Body of pancreas (tissue), 4 donors: ENCODE data around the gene FHAD1. TPM values are rescaled to one million over a fixed set of nuclear protein-coding genes. Genes with fewer than 3 reads are reported as not detected.

Source experiments
- ATAC-seq: fragments of 150-250 bp; one replicate; pipeline ENCODE4 v1.9.1; 2016
- DNase-seq, 4 donors: peaks; one replicate each; pipeline ENCODE4 v3.0.0-alpha.2; 2019
- H3K27ac ChIP-seq, 4 donors: fragments of 200-600 bp; sonication (generic); 1 replicate in 3 of 4; 2 replicates in 1 of 4; pipeline versions ENCODE4 v1.5.1 to v1.6.1; 2016 to 2019; ENCODE audit warnings: mild to moderate bottlenecking in 1 of 4, mixed read lengths in 1 of 4, moderate library complexity in 1 of 4
- H3K27me3 ChIP-seq, 2 donors: fragments of 200-600 bp; sonication (generic); one replicate each; pipeline ENCODE4 v1.6.0; 2016; ENCODE audit warnings: mild to moderate bottlenecking in 1 of 2
- H3K36me3 ChIP-seq, 2 donors: fragments of 200-600 bp; sonication (generic); replicated peaks in 1 of 2; 2 replicates each; pipeline ENCODE4 v1.5.1; 2016; ENCODE audit warnings: low read depth in 2 of 2; ENCODE audit not compliant: insufficient read depth in 1 of 2
- H3K4me1 ChIP-seq: fragments of 200-600 bp; sonication (generic); one replicate; pipeline ENCODE4 v1.6.0; 2016
- H3K4me3 ChIP-seq, 2 donors: fragments of 200-600 bp; sonication (generic); 1 replicate in 1 of 2; 2 replicates in 1 of 2; pipeline ENCODE4 v1.5.1; 2016 to 2019
- H3K9me3 ChIP-seq, 3 donors: fragments of 200-600 bp; sonication (generic); 1 replicate in 2 of 3; 2 replicates in 1 of 3; pipeline ENCODE4 v1.5.1; 2016
- CTCF ChIP-seq, 7 experiments: fragments of 450-650 bp in 4 of 7; fragments of 200-600 bp in 3 of 7; sonication (generic) in 3 of 7; IDR thresholded peaks; one replicate each; pipeline ENCODE4 v1.5.1; 2016 to 2019; ENCODE audit warnings: antibody characterized with exemption in 7 of 7
- POLR2A ChIP-seq, 3 donors: fragments of 450-650 bp; IDR thresholded peaks; one replicate each; pipeline ENCODE4 v1.6.1; 2016; ENCODE audit warnings: antibody characterized with exemption in 3 of 3, mild to moderate bottlenecking in 2 of 3
- WGBS, 2 donors: methylation state at CpG; one replicate each; pipeline ENCODE4 v1.1.5; 2017; 5-methylcytosine and 5-hydroxymethylcytosine counted together
- intact Hi-C: fragments of 100-400 bp; cut with DNase I; formaldehyde crosslinking; loops from one replicate; pipeline ENCODE4 v1.15.1; 2023
- total RNA-seq, 2 donors: library from RNA; depleted of rRNA; stranded (reverse); fragments of >200 nt; gene quantifications; one replicate each; pipeline ENCODE4 v1.1.0, GENCODE V29; 2016

Gene FHAD1
- total RNA-seq, 2 donors from 2014 or later: 2.9 to 4.9 TPM

- no peaks in the 10 kb centered on the region for H3K27me3 ChIP-seq
- H3K4me1 ChIP-seq: peaks cover 26% of the 10 kb centered on the region
- intact Hi-C loops: loop anchor here (5.0 kb wide), 1 partner anchor 103 kb away; no protein-coding TSS in a partner anchor
- no peaks in the 10 kb centered on the region for H3K36me3 ChIP-seq
- TF ChIP-seq CTCF (IDR thresholded peaks at IDR 0.05) (no peak), POLR2A (IDR thresholded peaks at IDR 0.05) (no peak)
- DNase-seq: no peak
- no peak for ATAC-seq
- WGBS, 2 donors: 71 to 72% methylated on average over 20 to 24 of the region's 24 CpGs
- H3K9me3 ChIP-seq: no peaks in the 10 kb centered on the region
- H3K27ac ChIP-seq: peak overlapping the region in 3 of 4 donors; percentile 66 to 87 (median 83)
- no peak overlapping the region for H3K4me3 ChIP-seq
Measured at GRCh38 chr1:15323989-15324868, 77.2 kb downstream of the FHAD1 start.

- H3K4me3 ChIP-seq: no peak overlapping the region
- H3K36me3 ChIP-seq: no peaks in the 10 kb centered on the region
- TF ChIP-seq POLR2A (IDR thresholded peaks at IDR 0.05) (no peak), CTCF (IDR thresholded peaks at IDR 0.05) (no peak)
- intact Hi-C loops: loop anchor here (5.0 kb wide), 1 partner anchor 102 kb away; no protein-coding TSS in a partner anchor
- H3K9me3 ChIP-seq: no peaks in the 10 kb centered on the region
- no peak for DNase-seq
- ATAC-seq: no peak
- 84 to 97% methylated on average over 9 of the region's 9 CpGs for WGBS, 2 donors
- no peaks in the 10 kb centered on the region for H3K27me3 ChIP-seq
- H3K4me1 ChIP-seq: peaks cover 30% of the 10 kb centered on the region
- H3K27ac ChIP-seq: no peak overlapping the region
Measured at GRCh38 chr1:15324869-15325335, 77.9 kb downstream of the FHAD1 start.

- no peak for TF ChIP-seq POLR2A (IDR thresholded peaks at IDR 0.05)
- TF ChIP-seq CTCF (IDR thresholded peaks at IDR 0.05): no peak
- ATAC-seq: no peak
- peaks cover 30% of the 10 kb centered on the region for H3K4me1 ChIP-seq
- H3K27me3 ChIP-seq: no peaks in the 10 kb centered on the region
- DNase-seq: no peak
- no peak overlapping the region for H3K4me3 ChIP-seq
- 90 to 96% methylated on average over 3 to 4 of the region's 4 CpGs for WGBS, 2 donors
- intact Hi-C loops: no loop called here
- H3K9me3 ChIP-seq: no peaks in the 10 kb centered on the region
- H3K27ac ChIP-seq: no peak overlapping the region
- no peaks in the 10 kb centered on the region for H3K36me3 ChIP-seq
Measured at GRCh38 chr1:15325375-15326085, 78.5 kb downstream of the FHAD1 start.

- TF ChIP-seq CTCF (IDR thresholded peaks at IDR 0.05) (no peak), POLR2A (IDR thresholded peaks at IDR 0.05) (no peak)
- H3K27ac ChIP-seq: peak overlapping the region in 3 of 4 donors; percentile 20 to 64 (median 62)
- peaks cover 30% of the 10 kb centered on the region for H3K4me1 ChIP-seq
- DNase-seq: peak in 2 of 4 donors; percentile 44 to 66
- 64 to 74% methylated on average over 30 of the region's 30 CpGs for WGBS, 2 donors
- intact Hi-C loops: no loop called here
- H3K27me3 ChIP-seq: no peaks in the 10 kb centered on the region
- ATAC-seq: no peak
- H3K9me3 ChIP-seq: no peaks in the 10 kb centered on the region
- no peaks in the 10 kb centered on the region for H3K36me3 ChIP-seq
- no peak overlapping the region for H3K4me3 ChIP-seq
Measured at GRCh38 chr1:15326691-15327588, 79.9 kb downstream of the FHAD1 start.
